Thyroid gland (tissue), 4 donors: ENCODE data around the gene ARHGAP8.
"Not testable (repeated sequence)": the region's sequence is repeated elsewhere in the genome, so short reads cannot be mapped to it uniquely, and the experiment has no call there.

Experiments
- CTCF ChIP-seq, 6 experiments: fragments of 200-600 bp in 3 of 6; fragments of 450-650 bp in 3 of 6; sonication (generic) in 3 of 6; IDR thresholded peaks; one replicate each; pipeline ENCODE4 v1.5.1; 2016 to 2019; ENCODE audit warnings: antibody characterized with exemption in 6 of 6, mild to moderate bottlenecking in 2 of 6, inconsistent platforms in 1 of 6, moderate library complexity in 1 of 6
- POLR2A ChIP-seq, 2 donors: fragments of 450-650 bp; IDR thresholded peaks; one replicate each; pipeline ENCODE4 v1.6.1; 2017; ENCODE audit warnings: antibody characterized with exemption in 2 of 2, mild to moderate bottlenecking in 2 of 2, moderate library complexity in 1 of 2

GRCh38 chr22:44903164-44903563 lies 150.8 kb downstream of the ARHGAP8 start:
- TF ChIP-seq CTCF, POLR2A (IDR thresholded peaks at IDR 0.05): not testable (repeated sequence)
